GM23338 (cell line): Measurements from ENCODE around the gene FUT7. TPM values are rescaled to one million over a fixed set of nuclear protein-coding genes. Genes with fewer than 3 reads are reported as not detected.

ENCODE experiments used
- ATAC-seq: fragments of 200-7000 bp; cut with Tn5 transposase; 3 replicates; pipeline ENCODE4 v1.9.1; 2020
- DNase-seq: peaks from one replicate; pipeline ENCODE4 v3.0.0-alpha.2; 2015; ENCODE audit warnings: low spot score
- H2AFZ ChIP-seq: fragments of 200-600 bp; sonication (generic); 2 replicates; pipeline ENCODE4 v1.8.0; 2016; ENCODE audit warnings: antibody characterized with exemption, mild to moderate bottlenecking, moderate library complexity
- H3F3A ChIP-seq: fragments of 200-600 bp; sonication (generic); replicated peaks from 2 replicates; pipeline ENCODE4 v1.8.0; 2017; ENCODE audit warnings: antibody characterized with exemption, mixed run types, low read depth
- H3K27ac ChIP-seq: fragments of 200-600 bp; sonication (generic); 2 replicates; pipeline ENCODE4 v1.6.1; 2016; ENCODE audit warnings: low read depth
- H3K27me3 ChIP-seq: fragments of 200-600 bp; sonication (generic); 2 replicates; pipeline ENCODE4 v1.8.0; 2016; ENCODE audit warnings: mild to moderate bottlenecking, mixed run types, moderate library complexity; ENCODE audit not compliant: insufficient read depth
- H3K36me3 ChIP-seq: fragments of 200-600 bp; sonication (generic); 2 replicates; pipeline ENCODE4 v1.8.0; 2016; ENCODE audit warnings: mild to moderate bottlenecking; ENCODE audit not compliant: insufficient read depth
- H3K4me1 ChIP-seq: fragments of 200-600 bp; sonication (generic); 2 replicates; pipeline ENCODE4 v1.8.0; 2016; ENCODE audit warnings: mild to moderate bottlenecking, moderate library complexity; ENCODE audit not compliant: insufficient read depth
- H3K4me2 ChIP-seq: fragments of 200-600 bp; sonication (generic); 2 replicates; pipeline ENCODE4 v1.7.1; 2017; ENCODE audit warnings: mixed run types
- H3K4me3 ChIP-seq: fragments of 200-600 bp; sonication (generic); 2 replicates; pipeline ENCODE4 v1.6.1; 2016; ENCODE audit warnings: mixed run types
- H3K79me2 ChIP-seq: fragments of 200-600 bp; sonication (generic); replicated peaks from 2 replicates; pipeline ENCODE4 v1.8.0; 2017; ENCODE audit warnings: mild to moderate bottlenecking; ENCODE audit not compliant: insufficient read depth
- H3K9me2 ChIP-seq: fragments of 200-600 bp; sonication (generic); 2 replicates; pipeline ENCODE4 v1.8.0; 2017; ENCODE audit not compliant: insufficient read depth
- H4K20me1 ChIP-seq: fragments of 200-600 bp; sonication (generic); replicated peaks from 2 replicates; pipeline ENCODE4 v1.8.0; 2017; ENCODE audit warnings: mild to moderate bottlenecking; ENCODE audit not compliant: insufficient read depth
- H3K27ac Mint-ChIP-seq: 2 replicates; pipeline ENCODE4 v1.8.0; 2020; ENCODE audit warnings: inconsistent platforms, mild to moderate bottlenecking, moderate library complexity, mixed read lengths
- H3K27me3 Mint-ChIP-seq: 3 replicates; pipeline ENCODE4 v1.8.0; 2022; ENCODE audit warnings: low read depth, mild to moderate bottlenecking, moderate library complexity, mixed read lengths, inconsistent platforms; ENCODE audit not compliant: insufficient read depth, poor library complexity
- H3K36me3 Mint-ChIP-seq: 3 replicates; pipeline ENCODE4 v1.8.0; 2021; ENCODE audit warnings: low read depth, mild to moderate bottlenecking, inconsistent platforms, moderate library complexity, mixed read lengths
- H3K4me1 Mint-ChIP-seq: 3 replicates; pipeline ENCODE4 v1.8.0; 2020; ENCODE audit warnings: mild to moderate bottlenecking, inconsistent platforms, mixed read lengths
- H3K4me3 Mint-ChIP-seq: 3 replicates; pipeline ENCODE4 v1.8.0; 2021; ENCODE audit warnings: moderate library complexity, mild to moderate bottlenecking, inconsistent platforms, mixed read lengths
- H3K9me3 Mint-ChIP-seq: 3 replicates; pipeline ENCODE4 v1.8.0; 2020; ENCODE audit warnings: moderate library complexity, mild to moderate bottlenecking, inconsistent platforms, mixed read lengths
- CREB1 ChIP-seq: fragments of 250-450 bp; sonication (Bioruptor Pico); IDR thresholded peaks from 2 replicates; pipeline ENCODE4 v1.5.0; 2020; ENCODE audit warnings: low read depth, mild to moderate bottlenecking, moderate library complexity
- CTCF ChIP-seq, 2 experiments: fragments of 200-600 bp in 1 of 2; sonication (generic) in 1 of 2; conservative IDR thresholded peaks; 2 replicates each; pipeline versions ENCODE4 v1.5.1 to v1.6.1; 2016 to 2017; ENCODE audit warnings: antibody characterized with exemption in 2 of 2, low read depth in 2 of 2, mild to moderate bottlenecking in 2 of 2, moderate library complexity in 1 of 2
- ETS1 ChIP-seq: IDR thresholded peaks from 2 replicates; pipeline ENCODE4 v1.6.1; 2016; ENCODE audit warnings: antibody characterized with exemption
- EZH2 ChIP-seq: fragments of 200-600 bp; sonication (generic); IDR thresholded peaks from one replicate; pipeline ENCODE4 v1.8.0; 2017; ENCODE audit warnings: antibody characterized with exemption, mild to moderate bottlenecking, low read depth; ENCODE audit not compliant: unreplicated experiment
- EZH2phosphoT487 ChIP-seq: fragments of 200-600 bp; sonication (generic); IDR thresholded peaks from one replicate; pipeline ENCODE4 v1.8.1; 2018; ENCODE audit warnings: antibody characterized with exemption; ENCODE audit not compliant: unreplicated experiment
- JUNB ChIP-seq: IDR thresholded peaks from one replicate; pipeline ENCODE4 v1.6.1; 2016; ENCODE audit warnings: antibody characterized with exemption; ENCODE audit not compliant: unreplicated experiment
- NANOG ChIP-seq: IDR thresholded peaks from 2 replicates; pipeline ENCODE4 v1.6.1; 2016; ENCODE audit warnings: antibody characterized with exemption, borderline replicate concordance
- POLR2AphosphoS5 ChIP-seq: IDR thresholded peaks from 2 replicates; pipeline ENCODE4 v1.6.1; 2016; ENCODE audit warnings: antibody characterized with exemption, low read depth
- REST ChIP-seq: IDR thresholded peaks from one replicate; pipeline ENCODE4 v1.6.1; 2018; ENCODE audit warnings: antibody characterized with exemption; ENCODE audit not compliant: unreplicated experiment
- STAT1 ChIP-seq: IDR thresholded peaks from one replicate; pipeline ENCODE4 v1.6.1; 2016; ENCODE audit warnings: antibody characterized with exemption; ENCODE audit not compliant: unreplicated experiment
- ZNF114 ChIP-seq: fragments of 250-450 bp; sonication (Bioruptor Pico); IDR thresholded peaks from 2 replicates; pipeline ENCODE4 v1.5.0; 2020; ENCODE audit warnings: mild to moderate bottlenecking, moderate library complexity
- ZNF331 ChIP-seq: fragments of 250-450 bp; sonication (Bioruptor Pico); IDR thresholded peaks from 2 replicates; pipeline ENCODE4 v1.5.0; 2020; ENCODE audit warnings: low read depth, mild to moderate bottlenecking, moderate library complexity
- ZNF462 ChIP-seq: fragments of 250-450 bp; sonication (Bioruptor Pico); IDR thresholded peaks from 2 replicates; pipeline ENCODE4 v1.5.0; 2020; ENCODE audit warnings: mild to moderate bottlenecking, moderate library complexity
- polyA plus RNA-seq: library from polyadenylated mRNA; unstranded; fragments of >200 nt; fragmentation: Nextera tagmentation; extraction: Ambion mirVana; gene quantifications from 2 replicates; pipeline ENCODE4 v1.2.1, GENCODE V29; 2016
- total RNA-seq: library from RNA; depleted of rRNA; stranded (reverse); fragments of >200 nt; shearing (Covaris generic); gene quantifications from 2 replicates; pipeline ENCODE4 v1.2.3, GENCODE V29; 2014

FUT7 gene
- total and polyA plus RNA-seq, 2 experiments from 2014 or later = not detected

GRCh38 chr9:137074657-137075274 lies 42.9 kb upstream of the FUT7 start:
- Histone ChIP-seq H3K27ac (peak overlapping the region; percentile 47; the same call in 1 of the 2 replicates), H3F3A (peaks cover 31% of the 10 kb centered on the region), H3K4me2 (0 out of 2 replicates have a peak overlapping the region, but pooled peaks have one; percentile 20), H3K79me2 (no peaks in the 10 kb centered on the region), H4K20me1 (0 out of 2 replicates have a peak, but pooled peaks cover 3% of the 10 kb centered on the region), H3K9me2 (no peaks in the 10 kb centered on the region), H3K27me3 (peaks cover 37% of the 10 kb centered on the region), H3K36me3 (no peaks in the 10 kb centered on the region), H3K4me1 (peaks cover 29% of the 10 kb centered on the region), H3K4me3 (no peak overlapping the region; the same call in 1 of the 2 replicates), H2AFZ (no peak overlapping the region)
- peak; percentile 77 for DNase-seq
- H3K4me3 Mint-ChIP-seq = no peak overlapping the region; the same call in 2 of the 3 replicates
- no peaks in the 10 kb centered on the region; the same call in 2 of the 3 replicates for H3K9me3 Mint-ChIP-seq
- peak overlapping the region; percentile 38 for H3K27ac Mint-ChIP-seq
- H3K4me1 Mint-ChIP-seq = peaks cover 22% of the 10 kb centered on the region
- peaks cover 46% of the 10 kb centered on the region for H3K27me3 Mint-ChIP-seq
- ATAC-seq = no peak
- no peaks in the 10 kb centered on the region; the same call in 2 of the 3 replicates for H3K36me3 Mint-ChIP-seq
- no peak for TF ChIP-seq REST
- TF ChIP-seq CTCF (conservative IDR thresholded peaks at IDR 0.05; ENCODE audit: low read depth in 2 of 2) = no peak
- no peak for TF ChIP-seq ZNF114 (CRISPR knock-in tag)
- TF ChIP-seq ZNF462 = no peak
- TF ChIP-seq EZH2 = no peak
- no peak for TF ChIP-seq STAT1
- TF ChIP-seq POLR2AphosphoS5 = no peak
- TF ChIP-seq ZNF331 (CRISPR knock-in tag) = no peak
- no peak for TF ChIP-seq EZH2phosphoT487
- TF ChIP-seq CREB1 (CRISPR knock-in tag) = no peak
- no peak for TF ChIP-seq ETS1
- no peak for TF ChIP-seq NANOG
- TF ChIP-seq JUNB = no peak
